NCI-H146 treated with DMSO at 0.1 percent for 48 hours (cell line): Measurements from ENCODE around the gene CAMK1G.

ENCODE experiments used
- DNase-seq: peaks from one replicate; lab custom pipeline; 2025; ENCODE audit not compliant: unreplicated experiment; lab: John Stamatoyannopoulos, UW

CAMK1G gene

DNA sequence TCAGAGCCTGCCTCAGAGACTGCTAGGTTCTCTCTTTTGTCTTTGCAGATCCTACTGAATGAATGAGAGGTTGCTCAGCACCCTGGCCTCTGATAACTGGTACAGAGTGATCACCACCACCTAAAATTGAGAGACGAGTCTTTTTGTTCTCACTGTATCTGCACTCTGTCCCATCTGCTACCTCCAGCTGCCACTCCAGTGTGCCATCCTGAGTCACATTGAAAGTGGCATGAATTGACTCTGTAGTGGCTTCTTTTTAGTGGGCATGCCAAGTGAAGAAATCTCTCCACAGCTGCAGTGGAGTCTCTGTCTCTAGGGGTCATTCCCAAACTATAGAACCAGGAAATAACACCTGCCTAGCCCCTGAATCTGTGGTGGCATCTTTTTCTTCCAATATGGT, 14.7 kb downstream of the CAMK1G start:
- DNase-seq: no peak

DNA sequence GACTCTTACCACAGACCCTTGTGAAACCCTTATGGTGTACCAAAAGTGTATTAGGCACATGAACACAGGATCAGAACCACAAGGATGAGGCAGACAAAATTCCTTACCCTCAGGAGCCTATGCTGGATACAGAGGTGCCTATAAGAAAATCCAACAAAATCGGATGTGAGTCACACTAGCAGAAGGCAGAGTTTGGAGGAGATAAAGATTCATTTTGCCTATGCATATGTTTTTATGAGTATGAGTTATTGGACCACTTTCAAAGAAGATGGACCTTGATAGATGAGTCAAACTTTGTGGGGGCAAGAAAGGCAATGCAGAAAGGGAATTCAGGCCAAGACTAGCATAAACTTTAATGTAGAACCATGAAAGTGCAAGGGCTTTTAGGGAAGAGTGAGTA, 17.0 kb downstream of the CAMK1G start:
- DNase-seq: no peak

DNA sequence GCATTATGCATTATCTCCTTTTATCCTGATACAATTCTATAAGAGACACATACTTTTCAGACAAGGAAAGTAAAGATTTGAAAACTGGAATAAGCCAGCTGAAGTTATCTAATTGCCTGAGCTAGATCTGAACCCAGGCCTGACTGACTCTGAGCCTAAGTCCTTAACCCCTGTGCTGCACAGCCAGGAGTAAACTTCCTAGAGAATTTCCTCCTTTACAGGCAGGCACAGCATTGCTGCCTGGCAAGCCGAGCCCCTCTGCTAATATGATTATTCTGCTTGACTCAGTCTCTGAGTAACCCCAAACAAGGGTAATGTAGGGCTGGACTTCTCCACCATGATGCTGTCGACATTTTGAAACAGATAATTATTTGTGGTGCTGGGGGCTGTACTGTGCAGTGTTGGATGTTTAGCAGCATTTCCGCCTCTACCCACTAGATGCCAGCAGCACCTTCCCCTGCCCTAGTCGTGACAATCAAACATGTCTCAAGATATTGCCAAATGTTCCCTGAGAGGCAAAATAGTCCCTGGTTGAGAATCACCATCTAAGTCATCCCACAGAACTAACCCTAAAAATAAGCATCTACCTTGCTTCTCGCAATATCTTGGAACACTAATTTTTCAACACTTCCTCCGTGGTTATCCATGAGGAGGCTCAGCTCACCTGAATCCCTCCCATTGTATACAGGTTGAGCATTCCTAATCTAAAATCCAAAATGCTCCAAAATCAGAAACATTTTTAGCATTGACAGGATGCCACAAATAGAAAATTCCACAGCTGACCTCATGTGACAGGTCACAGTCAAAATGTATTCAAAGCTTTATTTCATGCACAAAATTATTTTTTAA, 18.5 kb downstream of the CAMK1G start:
- no peak for DNase-seq

DNA sequence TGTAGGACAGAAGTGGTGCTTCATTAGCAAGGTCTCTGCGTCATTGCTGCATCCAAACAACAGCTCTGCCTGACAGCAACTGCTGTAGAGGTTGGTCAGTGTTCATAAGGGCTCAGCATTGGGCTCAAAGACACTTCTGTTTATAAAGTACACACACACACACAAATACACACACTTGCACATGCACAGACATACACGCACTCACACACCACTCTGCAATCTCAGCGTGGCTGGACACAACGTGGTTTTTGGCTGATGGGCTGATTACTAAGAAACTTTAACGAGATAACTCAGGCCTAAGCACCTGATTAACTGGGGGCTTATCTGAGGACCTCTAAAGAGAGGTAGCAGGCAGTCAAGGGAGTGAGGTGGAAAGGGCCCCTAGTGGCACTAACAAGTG, 20.4 kb downstream of the CAMK1G start:
- DNase-seq: no peak

DNA sequence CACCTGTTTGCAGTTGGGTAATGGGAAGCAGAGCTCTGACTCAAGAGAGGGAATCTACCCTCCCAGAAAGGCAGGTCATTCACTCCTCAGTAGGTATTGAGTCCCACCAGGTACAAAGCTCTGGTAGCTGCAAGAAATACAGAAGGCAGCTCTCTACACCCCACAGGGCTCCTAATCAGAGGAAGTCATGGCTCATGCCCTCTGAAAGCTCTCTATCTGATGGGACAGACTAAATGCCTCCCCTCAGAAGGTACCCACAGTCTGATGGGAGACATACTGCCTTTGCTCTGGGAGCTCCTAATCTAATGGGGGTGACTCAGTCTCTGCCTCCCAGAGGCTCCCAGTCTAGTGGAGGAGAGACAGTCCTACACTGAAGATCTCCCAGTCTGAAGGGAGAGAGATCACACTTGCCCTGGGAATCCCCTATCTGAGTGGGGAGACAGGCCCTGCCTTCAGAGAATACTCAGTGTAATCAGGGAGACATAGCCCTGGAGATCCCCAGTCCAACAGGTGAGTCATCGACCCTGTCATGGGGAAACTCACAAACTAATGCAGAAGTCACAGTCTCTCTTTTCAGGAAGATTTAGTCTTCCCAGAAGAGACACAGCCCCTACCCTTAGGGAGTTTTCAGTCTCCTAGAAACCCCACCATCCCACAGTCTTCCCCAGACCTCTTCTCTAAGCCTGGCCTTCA, 23.7 kb downstream of the CAMK1G start:
- no peak for DNase-seq

DNA sequence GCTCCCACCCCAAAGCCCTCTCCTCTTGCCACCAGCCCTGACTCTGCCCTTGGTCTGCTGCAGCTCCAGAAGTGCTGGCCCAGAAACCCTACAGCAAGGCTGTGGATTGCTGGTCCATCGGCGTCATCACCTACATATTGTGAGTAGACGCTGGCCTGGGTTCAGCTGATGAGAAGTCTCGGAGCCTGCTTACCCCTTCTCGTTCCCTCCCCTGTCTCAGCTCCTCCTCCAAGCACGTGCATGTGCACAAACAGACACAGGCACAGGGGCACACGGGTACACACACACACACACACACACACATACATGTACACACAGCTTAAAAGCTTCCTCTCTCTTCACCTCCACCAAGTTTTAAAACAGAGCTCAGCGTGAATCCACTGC, 24.3 kb downstream of the CAMK1G start:
- DNase-seq: no peak

DNA sequence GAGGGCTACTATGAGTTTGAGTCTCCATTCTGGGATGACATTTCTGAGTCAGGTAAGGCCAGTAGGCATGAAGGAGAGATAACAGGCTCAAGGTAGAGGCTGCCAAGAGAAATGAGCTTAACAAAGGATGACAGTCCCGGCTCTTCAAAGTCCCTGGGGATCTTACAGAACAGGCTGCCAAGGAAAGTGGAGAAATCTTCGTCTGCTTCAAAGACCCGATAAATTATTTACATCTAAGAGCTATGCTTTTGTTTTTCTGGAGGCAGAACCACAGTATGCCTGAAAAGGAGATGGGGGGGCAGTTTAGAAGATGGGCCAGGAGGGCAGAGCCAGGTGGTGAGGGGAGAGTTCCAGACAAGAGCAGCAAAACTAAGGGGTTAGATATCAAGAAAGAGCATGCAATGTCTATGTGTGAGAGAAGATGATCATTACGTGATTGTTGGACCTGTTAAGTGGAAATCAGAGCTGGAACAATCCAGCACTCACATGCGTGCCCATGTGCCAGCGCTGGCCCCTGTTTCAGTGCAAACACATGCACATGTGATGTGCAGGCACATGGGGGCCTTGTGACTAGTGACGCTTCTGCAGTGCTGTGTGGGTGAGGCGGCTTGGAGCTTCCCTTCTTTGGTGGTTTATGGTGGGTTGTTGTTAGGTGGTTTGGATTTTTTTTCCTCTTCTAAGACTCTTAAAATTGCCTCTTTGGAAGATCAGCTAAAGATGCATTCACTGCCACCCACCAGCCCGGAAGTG, 25.7 kb downstream of the CAMK1G start:
- no peak for DNase-seq

DNA sequence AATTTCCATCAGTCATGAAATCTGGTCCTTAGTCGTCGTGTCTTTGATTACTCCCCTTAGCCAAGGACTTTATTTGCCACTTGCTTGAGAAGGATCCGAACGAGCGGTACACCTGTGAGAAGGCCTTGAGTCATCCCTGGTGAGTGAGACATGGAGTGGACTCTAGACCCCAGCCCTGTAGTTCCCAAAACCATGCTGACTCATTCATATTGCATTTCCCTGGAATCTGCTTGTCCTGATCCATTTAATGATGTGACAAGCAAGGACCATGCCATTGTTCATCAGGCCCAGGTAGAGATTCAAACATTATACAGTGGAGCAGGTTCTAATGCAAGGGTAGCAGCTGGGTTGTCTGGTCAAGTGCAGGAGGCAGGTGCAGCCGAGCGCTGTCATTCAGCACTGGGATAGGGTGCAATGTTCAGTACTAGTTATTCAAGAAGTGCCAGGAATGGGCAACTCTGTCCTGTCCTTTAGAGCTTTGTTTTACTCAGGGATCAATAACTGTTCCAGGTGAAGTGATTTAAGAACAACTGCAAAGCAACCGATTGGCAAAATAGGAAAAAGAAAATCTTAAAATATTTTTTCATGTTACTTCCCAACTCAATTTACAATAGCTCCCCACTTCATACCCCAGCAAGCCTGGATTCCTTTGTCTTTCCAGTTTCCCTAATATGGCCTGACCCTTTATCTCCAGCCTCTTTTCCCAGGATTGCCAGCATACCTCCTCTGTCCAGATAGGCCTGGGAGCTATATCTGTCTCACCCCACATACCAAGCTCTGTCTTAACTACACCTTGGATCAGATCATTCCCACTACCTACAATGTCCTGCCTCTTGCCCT, 26.5 kb downstream of the CAMK1G start:
- no peak for DNase-seq

DNA sequence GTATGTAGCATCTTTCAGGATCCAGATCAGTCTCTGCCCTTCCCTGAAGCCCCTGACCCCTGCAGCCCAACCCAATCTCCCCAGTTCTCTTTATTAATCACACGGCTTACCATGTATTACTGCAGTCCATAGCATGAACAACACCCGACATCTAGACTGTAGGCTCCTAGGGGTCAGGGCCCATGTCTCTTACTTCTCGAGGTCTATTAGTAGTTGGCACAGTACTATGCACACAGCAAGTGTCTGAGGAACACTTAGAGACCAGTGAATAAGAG, 27.1 kb downstream of the CAMK1G start:
- no peak for DNase-seq

DNA sequence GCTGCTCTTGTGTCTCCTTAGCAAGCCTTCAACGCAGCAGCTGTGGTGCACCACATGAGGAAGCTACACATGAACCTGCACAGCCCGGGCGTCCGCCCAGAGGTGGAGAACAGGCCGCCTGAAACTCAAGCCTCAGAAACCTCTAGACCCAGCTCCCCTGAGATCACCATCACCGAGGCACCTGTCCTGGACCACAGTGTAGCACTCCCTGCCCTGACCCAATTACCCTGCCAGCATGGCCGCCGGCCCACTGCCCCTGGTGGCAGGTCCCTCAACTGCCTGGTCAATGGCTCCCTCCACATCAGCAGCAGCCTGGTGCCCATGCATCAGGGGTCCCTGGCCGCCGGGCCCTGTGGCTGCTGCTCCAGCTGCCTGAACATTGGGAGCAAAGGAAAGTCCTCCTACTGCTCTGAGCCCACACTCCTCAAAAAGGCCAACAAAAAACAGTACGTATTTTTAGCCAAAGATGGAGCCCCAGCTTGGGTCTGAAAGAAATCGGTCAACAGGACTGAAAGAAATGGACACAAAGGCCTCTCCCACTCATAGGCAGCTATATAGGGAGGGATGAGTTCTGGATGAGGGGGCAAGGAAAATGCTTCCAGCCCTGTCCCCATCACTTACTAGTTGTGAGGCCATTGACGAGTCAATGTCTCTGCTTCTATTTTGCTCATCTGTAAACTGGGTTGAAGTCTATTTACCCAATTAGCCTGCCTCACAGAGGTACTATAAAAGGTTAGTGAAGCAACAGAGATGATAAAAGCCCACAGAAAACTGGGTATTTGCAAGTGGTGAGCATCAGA, 28.5 kb downstream of the CAMK1G start:
- DNase-seq: no peak

DNA sequence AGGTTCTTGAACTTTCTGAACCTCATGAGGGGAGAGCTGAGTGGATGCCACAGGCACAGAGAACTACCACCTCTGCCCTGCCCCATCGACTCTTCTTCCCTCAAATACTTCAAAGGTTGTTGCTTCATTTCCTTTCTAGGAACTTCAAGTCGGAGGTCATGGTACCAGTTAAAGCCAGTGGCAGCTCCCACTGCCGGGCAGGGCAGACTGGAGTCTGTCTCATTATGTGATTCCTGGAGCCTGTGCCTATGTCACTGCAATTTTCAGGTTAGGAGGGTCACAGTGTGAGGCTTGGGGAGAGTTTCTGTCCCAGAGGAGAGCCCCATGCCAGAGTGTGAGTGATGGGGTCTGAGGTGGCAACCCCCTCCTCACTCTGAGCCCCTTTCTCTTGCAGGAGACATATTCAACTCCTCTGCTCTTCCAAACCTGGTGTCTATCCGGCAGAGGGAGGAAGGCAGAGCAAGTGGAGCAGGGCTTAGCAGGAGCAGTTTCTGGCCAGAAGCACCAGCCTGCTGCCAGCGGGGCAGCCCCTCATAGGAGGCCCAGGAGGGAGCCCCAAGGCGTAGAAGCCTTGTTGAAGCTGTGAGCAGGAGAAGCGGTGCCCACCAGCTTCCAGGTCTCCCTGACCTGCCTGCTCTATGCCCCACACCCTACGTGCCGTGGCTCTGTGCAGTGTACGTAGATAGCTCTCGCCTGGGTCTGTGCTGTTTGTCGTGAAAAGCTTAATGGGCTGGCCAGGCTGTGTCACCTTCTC, 29.3 kb downstream of the CAMK1G start:
- DNase-seq: no peak

DNA sequence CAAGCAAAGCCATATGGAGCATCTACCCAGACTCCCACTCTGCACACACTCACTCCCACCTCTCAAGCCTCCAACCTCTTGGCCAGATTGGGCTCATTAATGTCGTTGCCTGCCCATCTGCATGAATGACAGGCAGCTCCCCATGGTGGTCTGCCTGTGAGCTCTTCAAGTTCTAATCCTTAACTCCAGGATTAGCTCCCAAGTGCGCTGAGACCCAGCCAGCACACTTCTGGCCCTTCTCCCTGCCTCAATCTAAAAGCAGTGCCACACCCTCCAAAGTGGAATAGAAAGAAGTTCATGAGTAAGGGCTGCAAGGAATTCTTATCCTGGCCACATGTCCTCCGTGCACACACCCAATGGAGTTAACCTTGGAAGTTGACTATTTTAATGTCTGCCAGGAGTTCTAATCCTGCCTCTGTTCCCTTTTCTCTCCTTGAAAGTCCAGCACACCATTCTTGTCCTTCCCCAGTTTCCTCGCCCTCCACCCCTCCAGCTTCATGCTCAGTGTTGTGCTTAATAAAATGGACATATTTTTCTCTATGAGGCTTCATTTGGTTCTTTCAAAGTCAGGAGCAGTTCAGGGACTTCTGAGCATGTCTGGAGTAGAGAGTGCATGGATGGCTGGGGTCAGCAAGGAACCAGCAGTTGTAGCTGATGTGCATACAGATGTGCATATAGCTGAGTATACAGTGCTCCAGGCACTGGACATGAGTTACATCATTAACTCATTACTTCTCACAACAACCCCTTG, 30.1 kb downstream of the CAMK1G start:
- no peak for DNase-seq

DNA sequence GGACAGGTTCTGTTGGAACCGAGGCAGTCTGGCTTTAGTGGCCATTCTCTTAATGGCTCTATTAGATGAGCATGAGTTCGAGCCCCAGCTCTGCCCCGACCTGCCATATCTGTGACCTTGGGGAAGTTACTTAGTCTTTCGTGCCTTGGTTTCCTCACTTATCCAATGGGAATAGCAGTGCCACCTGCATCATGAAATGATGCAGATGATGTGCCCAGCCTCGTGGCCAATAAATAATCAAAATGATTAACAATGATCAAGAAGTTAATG, 30.6 kb downstream of the CAMK1G start:
- no peak for DNase-seq

DNA sequence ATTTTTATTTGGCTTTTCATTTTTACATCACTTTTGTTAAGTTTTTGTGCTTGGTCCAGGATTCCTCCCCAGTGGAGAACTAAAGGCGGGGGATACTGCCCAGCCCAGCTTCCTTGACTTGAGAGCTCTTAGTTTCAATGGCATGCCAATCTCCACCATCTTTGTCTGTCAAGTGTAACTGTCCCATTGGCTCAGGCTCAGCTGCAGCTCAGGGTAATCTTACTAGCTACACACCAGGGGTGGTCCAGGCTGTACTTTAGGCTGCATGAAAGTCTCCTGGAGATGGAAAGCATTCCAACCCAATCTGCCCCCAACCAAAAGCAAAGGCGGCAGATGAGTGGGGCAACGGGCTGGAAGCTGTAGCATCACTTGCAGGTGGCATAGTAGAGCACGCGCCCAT, 31.4 kb downstream of the CAMK1G start:
- DNase-seq: no peak

DNA sequence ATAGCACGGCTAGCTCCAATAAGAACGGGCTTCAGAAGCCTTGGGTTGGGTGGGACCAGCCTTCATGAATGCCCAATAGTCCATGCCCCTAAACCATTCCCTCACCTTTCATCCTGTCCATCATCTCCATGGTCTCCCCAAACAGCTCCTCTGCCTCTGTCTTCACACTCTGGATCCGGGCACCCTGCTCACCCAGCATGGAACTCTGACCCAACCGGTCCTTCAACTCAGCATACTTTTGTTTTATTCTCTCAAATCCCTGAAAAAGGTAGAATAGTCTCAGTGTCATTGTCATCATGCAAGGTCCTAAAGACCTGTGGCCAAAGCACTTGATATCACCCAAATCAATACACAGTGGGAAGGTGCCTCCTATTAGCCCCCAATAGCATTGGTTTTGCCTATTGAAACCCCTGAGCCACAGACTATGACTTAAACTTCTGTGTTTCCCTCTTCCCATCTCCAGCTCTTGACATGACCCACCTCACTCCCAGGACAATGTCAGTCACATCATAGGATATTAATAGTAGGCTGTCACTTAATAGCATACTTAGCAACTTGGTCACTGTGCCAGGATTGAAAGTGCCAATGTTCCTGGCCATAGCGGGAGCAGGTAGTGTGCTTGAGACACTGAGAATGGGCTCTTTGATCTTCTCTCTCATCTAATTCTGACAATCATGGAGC, 33.0 kb downstream of the CAMK1G start:
- no peak for DNase-seq

DNA sequence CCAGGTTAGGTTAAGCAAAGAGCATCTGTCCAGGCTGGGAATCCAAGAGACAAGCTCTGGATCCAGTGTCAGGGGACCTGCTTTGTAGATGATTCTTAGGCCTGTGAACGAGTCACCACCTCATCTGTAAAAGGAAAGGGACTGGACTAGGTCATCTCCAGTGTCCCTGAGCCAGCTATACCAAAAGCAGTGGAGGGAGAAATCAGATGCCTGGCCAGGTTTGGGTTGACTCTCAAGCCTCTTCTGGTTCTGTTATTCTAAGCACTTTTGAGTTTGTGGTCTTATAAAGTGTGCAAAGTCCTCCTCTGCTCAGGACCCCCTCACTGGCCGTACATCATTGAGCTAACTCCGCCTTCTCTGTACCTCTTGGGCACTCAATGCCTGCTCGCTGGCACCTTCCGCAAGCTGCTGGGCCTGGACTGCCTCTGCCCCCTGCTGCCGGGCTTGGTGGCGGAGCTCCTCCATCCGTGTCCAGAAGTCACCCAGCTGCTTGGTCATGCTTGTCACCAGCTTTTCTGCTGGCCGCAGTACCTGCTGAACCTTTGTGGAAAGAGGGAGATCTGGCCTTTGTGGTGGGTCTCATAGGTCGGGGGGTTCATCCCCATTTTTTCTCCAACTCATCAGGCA, 33.6 kb downstream of the CAMK1G start:
- no peak for DNase-seq

DNA sequence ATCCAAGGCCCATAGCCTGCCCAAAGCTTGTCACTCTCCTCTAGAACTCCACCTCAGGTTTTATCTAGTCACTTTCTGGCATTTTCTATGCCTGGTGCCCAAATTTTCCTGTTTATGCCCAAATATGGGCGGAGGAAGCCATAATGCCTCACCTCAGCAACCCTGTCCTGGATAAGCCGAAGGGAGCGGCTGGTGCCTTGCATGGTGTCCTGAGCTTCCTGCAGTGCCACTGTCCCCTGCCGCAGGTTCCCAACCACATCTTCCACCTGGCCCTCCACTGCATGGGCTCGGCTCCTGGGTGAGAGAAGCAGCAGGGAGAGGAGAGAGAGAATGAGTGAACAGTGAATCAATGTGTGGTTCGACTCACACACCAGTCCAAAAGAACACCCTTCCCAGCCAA, 34.2 kb downstream of the CAMK1G start:
- no peak for DNase-seq

DNA sequence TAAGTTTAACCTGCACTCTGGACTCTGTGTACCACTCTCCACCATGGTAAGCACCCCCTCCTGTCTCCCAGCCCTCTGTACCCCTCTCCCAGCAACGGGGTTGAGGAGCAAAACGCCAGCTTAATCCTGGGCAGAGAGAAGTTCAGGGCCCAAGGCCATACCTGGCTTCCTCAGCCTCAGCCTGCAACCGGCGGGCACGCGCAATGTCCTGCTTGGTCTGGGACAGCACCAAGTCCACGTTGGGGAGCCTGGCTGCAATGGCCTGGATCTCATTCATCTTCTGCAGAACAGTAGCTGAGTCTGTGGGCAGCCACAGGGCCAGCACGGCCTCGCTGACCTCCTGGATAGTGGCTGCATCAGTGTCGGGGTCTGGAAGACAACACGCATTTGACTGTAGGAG, 34.8 kb downstream of the CAMK1G start:
- DNase-seq: no peak
